OCI-LY7 (cell line): ENCODE results near the gene DOHH.

Source experiments
- CTCF ChIP-seq: fragments of 200-600 bp; sonication (generic); conservative IDR thresholded peaks from 2 replicates; pipeline ENCODE4 v1.5.1; 2014; ENCODE audit warnings: mild to moderate bottlenecking, antibody characterized with exemption, low read length, moderate library complexity, mixed read lengths
- EZH2phosphoT487 ChIP-seq: fragments of 200-600 bp; sonication (generic); IDR thresholded peaks from 2 replicates; pipeline ENCODE4 v1.6.1; 2018; ENCODE audit warnings: low read depth, borderline replicate concordance, mild to moderate bottlenecking, mixed run types, antibody characterized with exemption, low read length, moderate library complexity, mixed read lengths

- TF ChIP-seq CTCF, result no peak
- no peak for TF ChIP-seq EZH2phosphoT487
Measured at GRCh38 chr19:3507371-3508120, 7.1 kb upstream of the DOHH start.
